Midbrain (tissue), 1 donor: ENCODE results near the gene ANHX.

ENCODE experiments used
- DNase-seq: peaks from one replicate; lab custom pipeline; 2025; lab: John Stamatoyannopoulos, UW

Gene ANHX

GRCh38 chr12:133203344-133204263 is 32.1 kb downstream of the ANHX start:
- DNase-seq, result no peak

GRCh38 chr12:133202493-133203343 is 33.0 kb downstream of the ANHX start:
- DNase-seq, result no peak

- no peak for DNase-seq
Observed at GRCh38 chr12:133201888-133202287, 33.8 kb downstream of the ANHX start.

- no peak for DNase-seq
Observed at GRCh38 chr12:133192847-133193246, 42.8 kb downstream of the ANHX start.

GRCh38 chr12:133190176-133190575 is 45.5 kb downstream of the ANHX start:
- no peak for DNase-seq

- DNase-seq, result peak; percentile 93
Observed at GRCh38 chr12:133181238-133181959, 54.3 kb downstream of the ANHX start, which contains the start of gene ZNF268. TSS of gene ZNF268 (plus strand) at chr12:133181495. CDS start at chr12:133181998, 503 bp downstream.

GRCh38 chr12:133180669-133181068 is 55.0 kb downstream of the ANHX start:
- DNase-seq, result no peak

- DNase-seq, result no peak
Observed at GRCh38 chr12:133174901-133175300, 60.8 kb downstream of the ANHX start.

GRCh38 chr12:133172491-133172890 is 63.2 kb downstream of the ANHX start:
- DNase-seq, result no peak
